ENCODE measurements around the gene PLCB3. TPM values are rescaled to one million over a fixed set of nuclear protein-coding genes. Genes with fewer than 3 reads are reported as not detected.

The PLCB3 gene
- total RNA-seq, 1 experiment from 2014 or later: 69.0 TPM

- Histone ChIP-seq H3K4me2 (ENCODE audit: low read length) (peak overlapping the region; percentile 98), H3K36me3 (ENCODE audit: low read depth, low read length) (peaks cover 21% of the 10 kb centered on the region), H3F3A (ENCODE audit: low read length, unreplicated experiment) (no peaks in the 10 kb centered on the region), H2AFZ (ENCODE audit: low read length) (no peak overlapping the region), H4K20me1 (ENCODE audit: low read length) (no peaks in the 10 kb centered on the region; the same call in 1 of the 2 replicates), H3K9me2 (replicated peaks; ENCODE audit: low read length) (no peaks in the 10 kb centered on the region), H3K4me3 (ENCODE audit: low read length) (peak overlapping the region; percentile 85), H3K27ac (ENCODE audit: low read length) (no peak overlapping the region), H3K79me2 (ENCODE audit: low read length) (peaks cover 25% of the 10 kb centered on the region), H3K4me1 (ENCODE audit: insufficient read depth, low read length) (peaks cover 25% of the 10 kb centered on the region), H3K9me3 (ENCODE audit: low read length) (no peaks in the 10 kb centered on the region), H3K9ac (ENCODE audit: low read length) (no peak overlapping the region), H3K27me3 (ENCODE audit: low read length) (no peaks in the 10 kb centered on the region)
- ChIA-PET CTCF (interaction anchor here (0.6 kb wide), 2 partner anchors 12 to 93 kb away, joined by 3 read pairs; partner anchors contain the start of gene FKBP2), POLR2A (ENCODE audit: unreplicated experiment) (no interaction called here)
- no peak for ATAC-seq
- DNase-seq: no peak
- intact Hi-C loops (cut with micrococcal nuclease): no loop called here
- TF ChIP-seq EZH2 (IDR thresholded peaks at IDR 0.05; ENCODE audit: low read length, unreplicated experiment) (no peak), CTCF (conservative IDR thresholded peaks at IDR 0.05; ENCODE audit: low read depth, low read length) (no peak), EZH2phosphoT487 (IDR thresholded peaks at IDR 0.05; ENCODE audit: borderline replicate concordance, low read length) (no peak)
- TSS peak; percentile 9 for BruUV-seq (replicated peaks)
Measured at GRCh38 chr11:64253043-64253442, 1.7 kb downstream of the PLCB3 start.

GRCh38 chr11:64253481-64253880 lies 2.2 kb downstream of the PLCB3 start:
- Histone ChIP-seq H3K36me3 (ENCODE audit: low read depth, low read length) (peaks cover 21% of the 10 kb centered on the region), H3K79me2 (ENCODE audit: low read length) (peaks cover 25% of the 10 kb centered on the region), H2AFZ (ENCODE audit: low read length) (no peak overlapping the region), H3K27ac (ENCODE audit: low read length) (no peak overlapping the region), H3F3A (ENCODE audit: low read length, unreplicated experiment) (no peaks in the 10 kb centered on the region), H3K4me2 (ENCODE audit: low read length) (peak overlapping the region; percentile 98), H3K4me3 (ENCODE audit: low read length) (peak overlapping the region; percentile 85; the same call in 1 of the 2 replicates), H3K9ac (ENCODE audit: low read length) (no peak overlapping the region), H3K9me3 (ENCODE audit: low read length) (no peaks in the 10 kb centered on the region), H4K20me1 (ENCODE audit: low read length) (no peaks in the 10 kb centered on the region; the same call in 1 of the 2 replicates), H3K27me3 (ENCODE audit: low read length) (no peaks in the 10 kb centered on the region), H3K4me1 (ENCODE audit: insufficient read depth, low read length) (peaks cover 25% of the 10 kb centered on the region), H3K9me2 (replicated peaks; ENCODE audit: low read length) (no peaks in the 10 kb centered on the region)
- ChIA-PET POLR2A (ENCODE audit: unreplicated experiment) (no interaction called here), CTCF (interaction anchor here (0.6 kb wide), 1 partner anchor 93 kb away, joined by 3 read pairs; no protein-coding TSS in a partner anchor)
- BruUV-seq (replicated peaks): no TSS peak
- ATAC-seq (no peak), DNase-seq (peak; percentile 44)
- intact Hi-C loops (cut with micrococcal nuclease): no loop called here
- TF ChIP-seq EZH2 (IDR thresholded peaks at IDR 0.05; ENCODE audit: low read length, unreplicated experiment) (no peak), EZH2phosphoT487 (IDR thresholded peaks at IDR 0.05; ENCODE audit: borderline replicate concordance, low read length) (no peak), CTCF (conservative IDR thresholded peaks at IDR 0.05; ENCODE audit: low read depth, low read length) (no peak)

DNA sequence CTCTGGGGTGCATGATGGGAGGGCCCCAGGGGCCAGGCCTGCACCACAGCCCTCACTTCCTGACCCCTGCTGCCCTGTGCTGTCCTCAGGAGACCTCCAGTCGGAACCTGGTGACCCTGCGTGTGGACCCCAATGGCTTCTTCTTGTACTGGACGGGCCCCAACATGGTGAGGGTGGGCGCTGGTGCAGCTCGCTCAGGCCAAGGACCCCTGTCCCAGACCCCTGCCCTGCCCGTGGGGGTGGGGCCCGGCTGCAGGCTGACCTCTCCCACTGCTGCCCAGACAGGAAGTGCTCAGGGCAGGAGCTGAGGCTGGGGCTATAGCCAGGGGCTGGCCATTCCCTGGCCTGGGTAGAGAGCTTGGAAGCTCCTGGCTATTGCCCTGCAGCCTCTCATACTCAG lies 3.0 kb downstream of the PLCB3 start:
- Histone ChIP-seq H3K4me1 (ENCODE audit: insufficient read depth, low read length) (peaks cover 25% of the 10 kb centered on the region), H3K4me3 (ENCODE audit: low read length) (no peak overlapping the region), H3K9me3 (ENCODE audit: low read length) (no peaks in the 10 kb centered on the region), H3K27me3 (ENCODE audit: low read length) (no peaks in the 10 kb centered on the region), H3K27ac (ENCODE audit: low read length) (no peak overlapping the region), H3F3A (ENCODE audit: low read length, unreplicated experiment) (no peaks in the 10 kb centered on the region), H3K36me3 (ENCODE audit: low read depth, low read length) (peaks cover 25% of the 10 kb centered on the region), H3K9ac (ENCODE audit: low read length) (no peak overlapping the region), H2AFZ (ENCODE audit: low read length) (no peak overlapping the region), H3K4me2 (ENCODE audit: low read length) (no peak overlapping the region), H4K20me1 (ENCODE audit: low read length) (no peaks in the 10 kb centered on the region; the same call in 1 of the 2 replicates), H3K9me2 (replicated peaks; ENCODE audit: low read length) (no peaks in the 10 kb centered on the region), H3K79me2 (ENCODE audit: low read length) (peaks cover 25% of the 10 kb centered on the region)
- ATAC-seq: no peak
- ChIA-PET POLR2A (ENCODE audit: unreplicated experiment) (interaction anchor here (0.5 kb wide), 1 partner anchor 10 kb away, joined by 12 read pairs; no protein-coding TSS in a partner anchor), CTCF (no interaction called here)
- intact Hi-C loops (cut with micrococcal nuclease): no loop called here
- no peak for TF ChIP-seq EZH2phosphoT487 (IDR thresholded peaks at IDR 0.05; ENCODE audit: borderline replicate concordance, low read length)
- no peak for TF ChIP-seq EZH2 (IDR thresholded peaks at IDR 0.05; ENCODE audit: low read length, unreplicated experiment)
- TF ChIP-seq CTCF (conservative IDR thresholded peaks at IDR 0.05; ENCODE audit: low read depth, low read length): no peak
- BruUV-seq (replicated peaks): no TSS peak
- DNase-seq: no peak
